SK-N-SH (cell line): ENCODE data around the gene TBX2. TPM values are rescaled to one million over a fixed set of nuclear protein-coding genes. Genes with fewer than 3 reads are reported as not detected.

Experiments
- CTCF ChIA-PET: fragments of 300-600, 350-600 bp; formaldehyde crosslinking; extraction: SDS; loops from one replicate; lab custom pipeline; 2021; lab: Yijun Ruan, JAX
- POLR2A ChIA-PET: fragments of 350-600 bp; sonication (Branson Sonifier 250); formaldehyde crosslinking; extraction: SDS; loops from one replicate; lab custom pipeline; 2020; ENCODE audit warnings: antibody characterized with exemption, inconsistent platforms; lab: Yijun Ruan, JAX
- DNase-seq: peaks from one replicate; pipeline ENCODE4 v3.0.0; 2012
- H2AFZ ChIP-seq: fragments of 200-600 bp; sonication (generic); 2 replicates; pipeline ENCODE4 v1.8.1; 2016; ENCODE audit warnings: antibody characterized with exemption, mild to moderate bottlenecking, low read depth
- H3F3A ChIP-seq: fragments of 200-600 bp; sonication (generic); replicated peaks from 2 replicates; pipeline ENCODE3; 2016; ENCODE audit warnings: antibody characterized with exemption, mild to moderate bottlenecking; ENCODE audit not compliant: insufficient read depth
- H3K27ac ChIP-seq, 2 experiments: fragments of 200-500 bp in 1 of 2; fragments of 200-600 bp in 1 of 2; sonication (Bioruptor generic) in 1 of 2; sonication (generic), shearing (Covaris generic) in 1 of 2; 2 replicates each; pipeline versions ENCODE4 v1.5.1 to v1.6.1; 2014 to 2016; ENCODE audit warnings: low read depth in 2 of 2, inconsistent platforms in 1 of 2, low read length in 1 of 2, mild to moderate bottlenecking in 1 of 2, mixed read lengths in 1 of 2
- H3K27me3 ChIP-seq: fragments of 200-600 bp; sonication (generic), shearing (Covaris generic); 2 replicates; pipeline ENCODE4 v1.6.1; 2016; ENCODE audit warnings: mixed run types; ENCODE audit not compliant: insufficient read depth
- H3K36me3 ChIP-seq, 2 experiments: fragments of 200-500 bp in 1 of 2; fragments of 200-600 bp in 1 of 2; sonication (Bioruptor generic) in 1 of 2; sonication (generic) in 1 of 2; replicated peaks in 1 of 2; 2 replicates each; pipeline versions ENCODE3 to v1.5.1; 2014 to 2016; ENCODE audit warnings: low read length in 1 of 2, mild to moderate bottlenecking in 1 of 2; ENCODE audit not compliant: insufficient read depth in 2 of 2, control insufficient read depth in 1 of 2
- H3K4me1 ChIP-seq, 2 experiments: fragments of 200-500 bp in 1 of 2; fragments of 200-600 bp in 1 of 2; sonication (Bioruptor generic) in 1 of 2; sonication (generic), shearing (Covaris generic) in 1 of 2; 2 replicates each; pipeline versions ENCODE4 v1.5.1 to v1.6.1; 2014 to 2016; ENCODE audit warnings: low read depth in 1 of 2, low read length in 1 of 2, mixed run types in 1 of 2; ENCODE audit not compliant: insufficient read depth in 2 of 2, control insufficient read depth in 1 of 2
- H3K4me2 ChIP-seq: fragments of 200-600 bp; sonication (generic), shearing (Covaris generic); 2 replicates; pipeline ENCODE4 v1.6.1; 2017; ENCODE audit warnings: mixed run types
- H3K4me3 ChIP-seq, 2 experiments: fragments of 200-500 bp in 1 of 2; fragments of 200-600 bp in 1 of 2; sonication (Bioruptor generic) in 1 of 2; sonication (generic), shearing (Covaris generic) in 1 of 2; 2 replicates each; pipeline versions ENCODE4 v1.5.1 to v1.8.1; 2014 to 2016; ENCODE audit warnings: low read depth in 2 of 2, inconsistent platforms in 1 of 2, low read length in 1 of 2, mild to moderate bottlenecking in 1 of 2, mixed read lengths in 1 of 2, moderate library complexity in 1 of 2
- H3K79me2 ChIP-seq: fragments of 200-600 bp; sonication (generic); 2 replicates; pipeline ENCODE4 v1.8.1; 2017; ENCODE audit warnings: mild to moderate bottlenecking; ENCODE audit not compliant: insufficient read depth
- H3K9ac ChIP-seq: fragments of 200-600 bp; sonication (generic); 2 replicates; pipeline ENCODE4 v1.6.1; 2017; ENCODE audit warnings: mixed run types
- H3K9me2 ChIP-seq: fragments of 200-600 bp; sonication (generic); 2 replicates; pipeline ENCODE4 v1.6.1; 2017; ENCODE audit warnings: mixed run types
- H3K9me3 ChIP-seq: fragments of 200-600 bp; sonication (generic); 2 replicates; pipeline ENCODE4 v1.6.1; 2017; ENCODE audit warnings: mixed run types, mild to moderate bottlenecking, moderate library complexity
- H4K20me1 ChIP-seq: fragments of 200-600 bp; sonication (generic); 2 replicates; pipeline ENCODE4 v1.6.1; 2017; ENCODE audit warnings: mild to moderate bottlenecking, mixed run types; ENCODE audit not compliant: insufficient read depth
- CHD2 ChIP-seq: fragments of 150-350 bp; IDR thresholded peaks from 2 replicates; pipeline ENCODE4 v1.6.1; 2018; ENCODE audit warnings: low read length; ENCODE audit not compliant: partially characterized antibody
- EZH2phosphoT487 ChIP-seq: fragments of 200-600 bp; sonication (generic); IDR thresholded peaks from 2 replicates; pipeline ENCODE4 v1.6.1; 2017; ENCODE audit warnings: low read depth, mixed run types, mild to moderate bottlenecking, antibody characterized with exemption, moderate library complexity, borderline replicate concordance
- FOSL2 ChIP-seq: IDR thresholded peaks from 2 replicates; pipeline ENCODE4 v1.4.0; 2012; ENCODE audit warnings: low read depth, mild to moderate bottlenecking, moderate library complexity, borderline replicate concordance
- GABPA ChIP-seq: IDR thresholded peaks from 2 replicates; pipeline ENCODE4 v1.4.0; 2012; ENCODE audit warnings: low read depth, mild to moderate bottlenecking
- JUND ChIP-seq: IDR thresholded peaks from 2 replicates; pipeline ENCODE4 v1.4.0; 2012
- MEF2A ChIP-seq: IDR thresholded peaks from 2 replicates; pipeline ENCODE4 v1.4.0; 2012; ENCODE audit warnings: low read depth, borderline replicate concordance
- MXI1 ChIP-seq: IDR thresholded peaks from 2 replicates; pipeline ENCODE4 v1.6.1; 2012; ENCODE audit warnings: mild to moderate bottlenecking, low read depth, low read length, improper control_type of control experiment
- NFIC ChIP-seq: IDR thresholded peaks from 2 replicates; pipeline ENCODE4 v1.4.0; 2012; ENCODE audit warnings: borderline replicate concordance
- RXRA ChIP-seq: IDR thresholded peaks from 2 replicates; pipeline ENCODE4 v1.4.0; 2012; ENCODE audit warnings: low read depth, mild to moderate bottlenecking, borderline replicate concordance
- SIN3A ChIP-seq: IDR thresholded peaks from 2 replicates; pipeline ENCODE4 v1.6.1; 2012; ENCODE audit warnings: low read depth, mild to moderate bottlenecking, low read length, moderate library complexity, borderline replicate concordance
- SMC3 ChIP-seq: IDR thresholded peaks from 2 replicates; pipeline ENCODE4 v1.6.1; 2012; ENCODE audit warnings: low read depth, low read length, improper control_type of control experiment
- TCF12 ChIP-seq: IDR thresholded peaks from 2 replicates; pipeline ENCODE4 v1.4.0; 2012
- USF1 ChIP-seq: IDR thresholded peaks from 2 replicates; pipeline ENCODE4 v1.4.0; 2012; ENCODE audit warnings: low read depth, borderline replicate concordance
- ZBTB33 ChIP-seq: IDR thresholded peaks from 2 replicates; pipeline ENCODE4 v1.4.0; 2012; ENCODE audit warnings: low read depth, borderline replicate concordance
- WGBS: methylation state at CpG from one replicate; pipeline ENCODE4 v1.1.6; 2017; ENCODE audit warnings: low lambda C conversion rate; 5-methylcytosine and 5-hydroxymethylcytosine counted together
- polyA plus RNA-seq, 3 experiments: library from polyadenylated mRNA; depleted of rRNA; stranded (reverse); fragments of >200 nt; gene quantifications; 2 replicates each; pipeline ENCODE4 v1.2.3, GENCODE V29; 2012
- TF ChIP-seq, protein P1 (sequence below): fragments of 150-350 bp; IDR thresholded peaks from 2 replicates; pipeline ENCODE4 v1.6.1; 2017; ENCODE audit warnings: antibody characterized with exemption, low read length, low read depth, borderline replicate concordance
- TF ChIP-seq, protein P2 (sequence below): IDR thresholded peaks from 2 replicates; pipeline ENCODE4; 2012

Gene TBX2
- polyA plus RNA-seq, 1 of the 3 experiments (the other 2 are of a cell fraction): 57.8 TPM

- no peak overlapping the region for H3K4me3 ChIP-seq
- H3K9me3 ChIP-seq: no peaks in the 10 kb centered on the region
- TF ChIP-seq ZBTB33: no peak
- TF ChIP-seq CHD2: no peak
- TF ChIP-seq GABPA: no peak
- TF ChIP-seq, protein P1, sequence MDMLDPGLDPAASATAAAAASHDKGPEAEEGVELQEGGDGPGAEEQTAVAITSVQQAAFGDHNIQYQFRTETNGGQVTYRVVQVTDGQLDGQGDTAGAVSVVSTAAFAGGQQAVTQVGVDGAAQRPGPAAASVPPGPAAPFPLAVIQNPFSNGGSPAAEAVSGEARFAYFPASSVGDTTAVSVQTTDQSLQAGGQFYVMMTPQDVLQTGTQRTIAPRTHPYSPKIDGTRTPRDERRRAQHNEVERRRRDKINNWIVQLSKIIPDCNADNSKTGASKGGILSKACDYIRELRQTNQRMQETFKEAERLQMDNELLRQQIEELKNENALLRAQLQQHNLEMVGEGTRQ: no peak
- no peak for TF ChIP-seq EZH2phosphoT487
- no peak for TF ChIP-seq MEF2A
- no peak for TF ChIP-seq USF1
- no peak for TF ChIP-seq SIN3A
- no peak overlapping the region for H3K27ac ChIP-seq
- DNase-seq: no peak
- no peaks in the 10 kb centered on the region for H4K20me1 ChIP-seq
- no peak overlapping the region for H3K4me2 ChIP-seq
- ChIA-PET CTCF (interaction anchor here (0.6 to 2.6 kb wide), 7 partner anchors 8 to 363 kb away, joined by 3 to 11 read pairs (median 4); no protein-coding TSS in a partner anchor), POLR2A (no interaction called here)
- no peak overlapping the region for H2AFZ ChIP-seq
- H3K9me2 ChIP-seq: no peaks in the 10 kb centered on the region
- 94% methylated on average over 3 of the region's 3 CpGs for WGBS
- no peaks in the 10 kb centered on the region for H3K36me3 ChIP-seq
- no peaks in the 10 kb centered on the region for H3K79me2 ChIP-seq
- H3K4me1 ChIP-seq: peaks cover 0 to 4% of the 10 kb centered on the region in 2 experiments; a peak in 1 of 4 replicates
- H3F3A ChIP-seq: no peaks in the 10 kb centered on the region
- H3K9ac ChIP-seq: no peak overlapping the region
- H3K27me3 ChIP-seq: no peaks in the 10 kb centered on the region
Observed at GRCh38 chr17:61364463-61364846, 35.2 kb upstream of the TBX2 start.

- H3K9me3 ChIP-seq: no peaks in the 10 kb centered on the region
- H4K20me1 ChIP-seq: no peaks in the 10 kb centered on the region
- H3K27me3 ChIP-seq: no peaks in the 10 kb centered on the region
- H2AFZ ChIP-seq: no peak overlapping the region
- POLR2A ChIA-PET: no interaction called here
- H3K36me3 ChIP-seq: no peaks in the 10 kb centered on the region
- no peak for DNase-seq
- H3K4me3 ChIP-seq: no peak overlapping the region
- no peak overlapping the region for H3K4me2 ChIP-seq
- H3K9ac ChIP-seq: no peak overlapping the region
- CTCF ChIA-PET: interaction anchor here (1.6 to 2.6 kb wide), 2 partner anchors 11 to 52 kb away, joined by 4 to 11 read pairs; no protein-coding TSS in a partner anchor
- H3K4me1 ChIP-seq: peaks cover 0 to 4% of the 10 kb centered on the region in 2 experiments; a peak in 1 of 4 replicates
- WGBS: 97% methylated on average over 8 of the region's 8 CpGs
- H3F3A ChIP-seq: no peaks in the 10 kb centered on the region
- H3K27ac ChIP-seq: no peak overlapping the region
- no peaks in the 10 kb centered on the region for H3K9me2 ChIP-seq
- TF ChIP-seq MXI1 (no peak), TCF12 (no peak), SIN3A (no peak), SMC3 (no peak), NFIC (no peak), FOSL2 (no peak), RXRA (no peak), JUND (no peak)
- TF ChIP-seq, protein P1: no peak
- TF ChIP-seq, protein P2, sequence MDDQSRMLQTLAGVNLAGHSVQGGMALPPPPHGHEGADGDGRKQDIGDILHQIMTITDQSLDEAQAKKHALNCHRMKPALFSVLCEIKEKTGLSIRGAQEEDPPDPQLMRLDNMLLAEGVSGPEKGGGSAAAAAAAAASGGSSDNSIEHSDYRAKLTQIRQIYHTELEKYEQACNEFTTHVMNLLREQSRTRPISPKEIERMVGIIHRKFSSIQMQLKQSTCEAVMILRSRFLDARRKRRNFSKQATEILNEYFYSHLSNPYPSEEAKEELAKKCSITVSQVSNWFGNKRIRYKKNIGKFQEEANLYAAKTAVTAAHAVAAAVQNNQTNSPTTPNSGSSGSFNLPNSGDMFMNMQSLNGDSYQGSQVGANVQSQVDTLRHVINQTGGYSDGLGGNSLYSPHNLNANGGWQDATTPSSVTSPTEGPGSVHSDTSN: no peak
- TF ChIP-seq, all 33 proteins: peak for 0
- no peaks in the 10 kb centered on the region for H3K79me2 ChIP-seq
Observed at GRCh38 chr17:61366076-61366714, 33.4 kb upstream of the TBX2 start.
